Non-pigmented ciliary epithelial cell (primary cell): Measurements from ENCODE around the gene MVP.
A peak's percentile ranks its signal among the peaks of the same experiment; 100 is the strongest.

ENCODE experiments used
- DNase-seq: peaks from one replicate; pipeline ENCODE4 v3.0.0-alpha.2; 2010; ENCODE audit warnings: low read depth

The MVP gene

GRCh38 chr16:29804455-29805231 is 15.6 kb upstream of the MVP start:
- no peak for DNase-seq

DNA sequence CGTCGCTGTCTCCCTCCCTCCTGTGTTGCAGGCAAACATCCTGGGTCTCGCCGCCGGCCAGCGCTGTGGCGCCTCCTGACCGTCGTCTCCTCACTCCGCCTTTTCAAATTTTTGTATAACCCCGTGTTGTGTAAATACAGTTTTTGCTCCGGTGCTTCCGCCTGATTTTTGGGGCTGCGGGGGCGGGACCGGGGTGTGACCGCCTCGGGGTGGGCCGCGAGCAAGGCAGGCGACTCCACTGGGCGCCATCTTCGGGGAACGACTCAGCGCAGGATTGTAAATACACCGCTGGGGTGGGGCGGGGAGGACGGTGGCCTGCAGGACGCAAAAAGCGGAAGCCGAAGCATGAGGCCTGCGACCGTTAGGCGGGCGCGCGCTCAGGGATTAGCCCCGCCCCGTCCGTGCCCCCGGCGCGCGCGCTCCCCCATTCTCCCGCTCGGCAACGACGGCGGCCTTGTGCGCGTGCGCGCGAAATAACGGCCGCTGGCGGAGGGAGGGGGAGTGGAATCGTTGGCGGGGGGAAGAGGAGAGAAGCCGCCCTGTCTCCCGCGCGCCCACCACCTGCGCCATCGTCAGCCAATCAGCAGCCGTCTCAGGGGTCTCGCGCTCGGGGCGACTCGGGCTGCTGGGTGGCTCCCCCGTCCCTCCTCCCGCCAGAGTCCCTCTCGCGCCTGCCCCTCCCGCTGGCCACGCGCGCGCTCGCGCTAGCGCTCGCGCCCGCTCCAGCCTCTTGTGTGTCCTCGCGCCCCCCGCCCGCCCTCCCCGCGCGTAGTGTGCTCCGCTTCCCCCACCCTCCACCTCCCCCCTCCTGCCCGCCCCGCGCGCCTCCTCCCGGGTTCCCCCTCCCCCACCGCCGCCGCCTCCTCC is 14.8 kb upstream of the MVP start:
- DNase-seq = peak; percentile 81

- DNase-seq = no peak
These were observed 14.1 kb upstream of the MVP start, which contains the start of gene MAZ for GRCh38 chr16:29806099-29806579. MAZ (plus strand) TSS chr16:29806529; CDS start chr16:29806702, 173 bp downstream.

DNA sequence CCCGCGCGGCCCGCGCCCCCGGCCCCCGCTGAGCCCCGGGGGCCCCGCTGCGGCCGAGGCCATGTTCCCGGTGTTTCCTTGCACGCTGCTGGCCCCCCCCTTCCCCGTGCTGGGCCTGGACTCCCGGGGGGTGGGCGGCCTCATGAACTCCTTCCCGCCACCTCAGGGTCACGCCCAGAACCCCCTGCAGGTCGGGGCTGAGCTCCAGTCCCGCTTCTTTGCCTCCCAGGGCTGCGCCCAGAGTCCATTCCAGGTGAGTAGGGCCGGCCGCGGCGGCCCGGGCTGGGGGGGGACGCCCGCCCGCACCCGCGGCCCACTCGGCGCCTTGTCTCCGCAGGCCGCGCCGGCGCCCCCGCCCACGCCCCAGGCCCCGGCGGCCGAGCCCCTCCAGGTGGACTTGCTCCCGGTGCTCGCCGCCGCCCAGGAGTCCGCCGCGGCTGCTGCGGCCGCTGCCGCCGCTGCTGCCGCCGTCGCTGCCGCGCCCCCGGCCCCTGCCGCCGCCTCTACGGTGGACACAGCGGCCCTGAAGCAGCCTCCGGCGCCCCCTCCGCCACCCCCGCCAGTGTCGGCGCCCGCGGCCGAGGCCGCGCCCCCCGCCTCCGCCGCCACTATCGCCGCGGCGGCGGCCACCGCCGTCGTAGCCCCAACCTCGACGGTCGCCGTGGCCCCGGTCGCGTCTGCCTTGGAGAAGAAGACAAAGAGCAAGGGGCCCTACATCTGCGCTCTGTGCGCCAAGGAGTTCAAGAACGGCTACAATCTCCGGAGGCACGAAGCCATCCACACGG is 13.4 kb upstream of the MVP start:
- no peak for DNase-seq

DNA sequence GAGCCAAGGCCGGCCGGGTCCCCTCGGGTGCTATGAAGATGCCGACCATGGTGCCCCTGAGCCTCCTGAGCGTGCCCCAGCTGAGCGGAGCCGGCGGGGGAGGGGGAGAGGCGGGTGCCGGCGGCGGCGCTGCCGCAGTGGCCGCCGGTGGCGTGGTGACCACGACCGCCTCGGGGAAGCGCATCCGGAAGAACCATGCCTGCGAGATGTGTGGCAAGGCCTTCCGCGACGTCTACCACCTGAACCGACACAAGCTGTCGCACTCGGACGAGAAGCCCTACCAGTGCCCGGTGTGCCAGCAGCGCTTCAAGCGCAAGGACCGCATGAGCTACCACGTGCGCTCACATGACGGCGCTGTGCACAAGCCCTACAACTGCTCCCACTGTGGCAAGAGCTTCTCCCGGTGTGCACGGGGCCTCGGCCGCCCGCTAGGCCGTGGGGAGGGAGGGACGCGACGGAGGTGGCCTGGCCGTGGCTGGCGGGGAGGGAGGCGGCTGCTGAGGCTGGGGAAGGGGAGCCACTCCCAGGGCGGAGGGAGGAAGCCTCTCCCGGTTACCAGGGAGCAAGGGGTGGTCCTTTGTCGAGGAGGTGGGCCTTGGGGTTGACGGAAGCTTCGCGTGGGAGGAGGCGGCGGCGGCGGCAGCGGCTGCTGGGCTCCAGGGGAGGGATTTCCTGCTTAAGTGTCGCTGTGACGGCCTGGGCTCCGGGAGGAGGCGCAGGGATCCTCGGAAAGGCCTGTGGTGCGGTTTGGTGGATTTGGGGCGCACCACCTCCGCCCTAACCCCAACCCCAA is 12.6 kb upstream of the MVP start:
- DNase-seq = peak; percentile 67

- no peak for DNase-seq
These were observed 11.9 kb upstream of the MVP start for GRCh38 chr16:29808219-29808900.

- DNase-seq = no peak
These were observed 11.1 kb upstream of the MVP start for GRCh38 chr16:29809031-29809747.

- no peak for DNase-seq
These were observed 10.2 kb upstream of the MVP start for GRCh38 chr16:29809850-29810698.

DNA sequence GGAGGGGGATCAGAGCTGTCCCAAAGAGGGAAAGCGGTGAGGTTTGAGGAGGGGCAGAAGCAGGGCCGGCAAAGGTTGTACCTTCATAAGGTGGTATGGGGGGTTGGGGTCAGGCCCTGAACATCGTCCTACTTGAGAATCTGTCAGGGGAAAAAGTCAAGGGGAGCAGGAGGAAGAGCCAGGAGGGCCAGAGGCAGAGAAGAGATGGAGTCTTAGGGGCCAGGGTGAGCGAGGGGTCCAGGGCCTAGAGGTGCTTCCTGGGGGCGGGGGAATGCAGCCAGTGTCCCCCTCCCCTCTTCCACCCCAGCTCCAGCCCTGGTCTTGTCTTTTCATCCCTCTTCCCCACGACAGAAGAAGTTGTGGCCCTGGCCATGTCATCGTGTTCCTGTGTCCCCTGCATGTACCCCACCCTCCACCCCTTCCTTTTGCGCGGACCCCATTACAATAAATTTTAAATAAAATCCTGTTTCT is 9.5 kb upstream of the MVP start:
- no peak for DNase-seq

DNA sequence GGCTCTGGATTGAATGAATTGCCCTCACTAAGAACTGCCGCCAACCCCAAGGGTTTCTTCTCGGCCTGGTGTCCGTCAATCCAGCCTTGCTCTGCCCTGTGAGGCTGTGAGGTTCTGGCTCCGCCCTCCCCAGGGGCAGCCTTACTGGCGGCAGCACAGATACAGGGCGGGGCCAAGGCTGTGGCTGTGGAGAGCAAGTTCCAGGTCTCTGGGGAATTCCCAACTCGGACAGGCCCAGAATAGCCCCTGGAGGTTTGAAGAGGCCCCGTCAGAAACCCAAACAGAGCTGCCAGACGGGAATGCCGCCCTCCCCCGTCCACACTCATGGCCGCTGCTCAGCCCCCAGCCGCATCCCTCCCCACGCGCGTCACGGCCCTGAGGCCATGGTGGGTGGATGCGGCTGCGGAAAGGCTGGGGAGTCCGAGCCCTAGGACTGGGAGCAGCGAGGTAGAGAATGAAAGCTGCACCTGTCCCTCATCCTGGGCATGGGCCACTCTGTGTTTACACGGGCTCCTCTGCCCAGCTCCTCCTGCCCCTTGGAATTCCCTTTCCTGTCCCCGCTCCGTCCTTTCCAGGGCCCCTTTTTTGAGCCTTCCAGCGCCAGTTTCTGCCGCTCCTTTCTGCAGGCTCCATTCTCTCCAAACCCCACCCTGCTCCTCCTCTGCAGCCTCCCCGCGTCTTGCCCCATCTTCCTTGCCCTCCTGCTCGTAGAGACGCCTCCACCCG is 8.9 kb upstream of the MVP start:
- DNase-seq = peak; percentile 90

DNA sequence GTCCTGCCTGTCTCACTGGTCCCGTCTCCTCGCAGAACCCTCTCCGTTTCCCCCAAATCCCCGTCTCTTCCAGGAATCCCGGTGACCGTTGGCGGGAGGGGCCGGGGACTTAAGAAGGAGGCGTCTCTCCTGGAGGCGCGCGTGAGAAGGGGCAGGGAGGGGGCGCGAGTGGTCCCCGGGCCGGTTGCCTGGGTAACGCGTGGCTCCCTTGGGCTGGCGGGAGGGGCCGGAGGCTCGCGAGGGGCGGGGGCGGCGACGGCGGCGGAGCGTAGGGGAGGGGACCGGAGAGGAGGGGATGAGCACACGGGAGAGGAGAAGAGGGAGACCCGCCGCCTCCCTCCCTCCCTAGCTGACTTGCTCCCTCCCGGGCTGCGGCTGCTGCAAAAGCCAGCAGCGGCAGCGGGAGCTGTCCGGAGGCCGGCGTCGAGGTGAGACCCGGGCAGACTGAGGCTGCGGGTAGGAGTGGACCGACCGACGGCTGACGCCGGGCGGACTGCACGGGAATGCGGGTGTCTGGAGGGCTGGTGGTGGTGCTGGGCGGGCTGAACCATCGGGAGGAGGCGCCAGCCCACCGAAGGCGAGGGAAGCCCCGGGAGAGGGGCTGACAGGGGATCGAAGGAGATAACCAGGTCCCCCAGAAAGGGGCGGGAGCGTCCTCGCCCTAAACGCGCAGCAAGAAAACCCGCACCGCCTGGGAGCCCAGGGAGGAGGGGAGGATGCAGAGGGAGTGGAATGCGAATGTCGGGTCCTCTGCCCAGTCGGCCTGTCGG is 8.2 kb upstream of the MVP start, which contains the start of gene PRRT2:
Gene PRRT2 (plus strand): TSS at position 298 of the 770 bp plus-strand sequence. CDS start 862 bp downstream, outside the sequence.
- DNase-seq = no peak

GRCh38 chr16:29812754-29813643 is 7.3 kb upstream of the MVP start:
- no peak for DNase-seq

DNA sequence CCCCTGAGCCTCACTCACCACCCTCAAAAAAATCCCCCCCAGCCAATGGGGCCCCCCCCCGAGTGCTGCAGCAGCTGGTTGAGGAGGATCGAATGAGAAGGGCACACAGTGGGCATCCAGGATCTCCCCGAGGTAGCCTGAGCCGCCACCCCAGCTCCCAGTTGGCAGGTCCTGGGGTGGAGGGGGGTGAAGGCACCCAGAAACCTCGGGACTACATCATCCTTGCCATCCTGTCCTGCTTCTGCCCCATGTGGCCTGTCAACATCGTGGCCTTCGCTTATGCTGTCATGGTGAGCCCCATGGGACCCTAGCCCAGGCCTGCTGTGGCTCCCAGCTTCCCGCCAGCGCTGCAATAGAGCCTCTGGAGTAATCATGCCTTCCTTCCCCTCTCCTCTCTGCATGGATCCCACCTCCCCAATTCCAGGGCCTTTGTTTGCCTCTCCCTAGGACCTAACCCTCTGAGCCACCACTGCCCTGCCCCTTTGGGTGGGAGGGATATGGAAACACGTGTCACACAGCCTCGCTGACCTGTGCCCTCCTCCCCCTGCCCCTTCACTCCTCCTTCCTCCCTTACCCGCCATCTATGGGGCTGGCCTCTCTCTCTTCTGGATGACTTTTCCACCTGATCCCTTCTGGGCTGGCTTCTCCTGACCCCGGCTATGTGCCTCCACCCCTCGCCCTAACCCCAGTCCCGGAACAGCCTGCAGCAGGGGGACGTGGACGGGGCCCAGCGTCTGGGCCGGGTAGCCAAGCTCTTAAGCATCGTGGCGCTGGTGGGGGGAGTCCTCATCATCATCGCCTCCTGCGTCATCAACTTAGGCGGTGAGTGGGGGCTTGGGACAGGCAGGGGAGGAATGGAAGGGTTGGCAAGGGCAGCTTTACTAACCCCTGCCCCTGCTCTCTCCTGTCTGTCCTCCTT is 6.4 kb upstream of the MVP start:
- no peak for DNase-seq

- DNase-seq = no peak
These were observed 5.7 kb upstream of the MVP start for GRCh38 chr16:29814592-29814991.

DNA sequence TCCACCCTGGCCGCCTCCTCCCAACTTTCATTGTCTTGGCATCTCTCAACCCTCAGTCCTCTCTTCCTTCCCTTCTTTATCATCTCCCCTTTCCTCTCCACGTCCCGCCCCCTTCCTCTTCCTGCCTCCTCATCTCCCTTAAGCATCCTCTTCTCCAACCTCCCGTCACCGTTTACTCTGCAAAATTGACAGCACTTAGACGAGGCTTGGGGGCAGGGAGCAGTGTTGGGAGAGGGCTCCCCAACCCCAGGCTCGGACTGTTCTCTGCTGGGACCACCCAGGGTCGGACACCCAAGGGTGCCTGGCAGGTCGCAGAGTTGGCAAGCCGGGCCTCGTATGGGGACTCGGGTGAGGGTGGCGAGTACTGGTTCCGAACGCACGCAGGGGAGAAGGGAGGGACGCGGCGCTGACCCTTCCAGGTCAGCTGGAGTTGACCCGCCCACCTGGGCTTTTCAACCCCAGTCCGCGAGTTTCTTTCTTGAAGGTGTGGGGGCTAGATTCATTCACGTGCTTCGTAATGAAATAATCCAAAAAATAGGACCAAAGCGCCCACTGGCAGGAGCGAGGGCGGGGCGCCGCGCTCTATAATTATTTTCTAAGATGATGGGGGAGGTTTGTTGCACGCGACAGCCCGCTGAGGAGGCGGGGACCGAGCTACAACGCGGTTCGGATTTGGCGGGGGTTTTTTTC is 5.1 kb upstream of the MVP start:
- no peak for DNase-seq
